H1 (cell line): Measurements from ENCODE around the gene PLEK2. TPM values are rescaled to one million over a fixed set of nuclear protein-coding genes. Genes with fewer than 3 reads are reported as not detected.
"Not testable (repeated sequence)": the region's sequence is repeated elsewhere in the genome, so short reads cannot be mapped to it uniquely, and the experiment has no call there.

ENCODE experiments used
- CTCF ChIA-PET: fragments of 300-600 bp; sonication (Branson Sonifier 250); formaldehyde crosslinking; loops from one replicate; lab custom pipeline; 2021; ENCODE audit not compliant: partially characterized antibody; lab: Charles Lee
- POLR2A ChIA-PET: fragments of 300-600 bp; sonication (Branson Sonifier 250); formaldehyde crosslinking; loops from one replicate; lab custom pipeline; 2021; ENCODE audit warnings: inconsistent platforms; ENCODE audit not compliant: partially characterized antibody; lab: Charles Lee
- DNase-seq, 2 experiments: peaks; one replicate each; pipeline versions ENCODE4 v3.0.0 to v3.0.0-alpha.2; 2010 to 2022; ENCODE audit warnings: low spot score in 2 of 2, low read depth in 1 of 2, mixed read lengths in 1 of 2
- FAIRE-seq: peaks from 2 replicates; lab custom pipeline; 2011; peaks lifted over from hg19 to GRCh38; lab: Jason Lieb, UNC
- H2AFZ ChIP-seq: 2 replicates; pipeline ENCODE4 v1.8.1; 2012; ENCODE audit warnings: low read length, inconsistent platforms
- H2AK5ac ChIP-seq: 2 replicates; pipeline ENCODE4 v1.6.1; 2013; ENCODE audit warnings: low read depth, low read length
- H2BK120ac ChIP-seq: replicated peaks from 2 replicates; pipeline ENCODE3; 2013; ENCODE audit warnings: low read depth, low read length, inconsistent platforms
- H2BK12ac ChIP-seq: 2 replicates; pipeline ENCODE4 v1.6.1; 2013; ENCODE audit warnings: low read depth, low read length
- H2BK15ac ChIP-seq: 2 replicates; pipeline ENCODE4 v1.6.1; 2013; ENCODE audit warnings: low read length
- H2BK20ac ChIP-seq: 2 replicates; pipeline ENCODE4 v1.6.1; 2013; ENCODE audit warnings: low read length
- H2BK5ac ChIP-seq: 2 replicates; pipeline ENCODE4 v1.6.1; 2013; ENCODE audit warnings: low read depth, low read length
- H3K14ac ChIP-seq: 2 replicates; pipeline ENCODE4 v1.6.1; 2013; ENCODE audit warnings: inconsistent platforms; ENCODE audit not compliant: insufficient read length
- H3K18ac ChIP-seq: 2 replicates; pipeline ENCODE4 v1.6.1; 2013; ENCODE audit warnings: low read length; ENCODE audit errors: extremely low read depth
- H3K23ac ChIP-seq: 2 replicates; pipeline ENCODE4 v1.6.1; 2013; ENCODE audit warnings: inconsistent platforms; ENCODE audit not compliant: insufficient read length
- H3K23me2 ChIP-seq: 2 replicates; pipeline ENCODE4 v1.6.1; 2013; ENCODE audit warnings: low read depth, low read length
- H3K27ac ChIP-seq: 2 replicates; pipeline ENCODE4 v1.6.1; 2011; ENCODE audit warnings: low read depth, low read length, inconsistent platforms
- H3K27me3 ChIP-seq, 4 experiments: replicated peaks in 1 of 4; 1 replicate in 1 of 4; 2 replicates in 3 of 4; pipeline versions ENCODE4 v1.6.1 to v1.8.1; 2011 to 2013; ENCODE audit warnings: low read length in 3 of 4, mild to moderate bottlenecking in 3 of 4, inconsistent platforms in 2 of 4, mixed read lengths in 2 of 4, moderate library complexity in 1 of 4; ENCODE audit not compliant: control insufficient read depth in 3 of 4, insufficient read depth in 3 of 4; ENCODE audit errors: extremely low read depth in 1 of 4
- H3K36me3 ChIP-seq, 4 experiments: 2 replicates each; pipeline versions ENCODE4 v1.6.1 to v1.8.1; 2011 to 2013; ENCODE audit warnings: mild to moderate bottlenecking in 4 of 4, low read length in 3 of 4, moderate library complexity in 2 of 4, control low read depth in 1 of 4, inconsistent platforms in 1 of 4; ENCODE audit not compliant: insufficient read depth in 4 of 4, control insufficient read depth in 2 of 4
- H3K4ac ChIP-seq: replicated peaks from 2 replicates; pipeline ENCODE3; 2013; ENCODE audit warnings: low read length, low read depth, mixed read lengths, inconsistent platforms; ENCODE audit not compliant: insufficient read length
- H3K4me1 ChIP-seq, 4 experiments: replicated peaks in 1 of 4; 1 replicate in 1 of 4; 2 replicates in 3 of 4; pipeline versions ENCODE4 v1.6.1 to v1.8.1; 2011 to 2013; ENCODE audit warnings: low read length in 3 of 4, inconsistent platforms in 2 of 4, mixed read lengths in 1 of 4; ENCODE audit not compliant: insufficient read depth in 4 of 4, control insufficient read depth in 3 of 4
- H3K4me2 ChIP-seq, 2 experiments: 2 replicates each; pipeline versions ENCODE4 v1.6.1 to v1.8.1; 2011 to 2013; ENCODE audit warnings: low read depth in 2 of 2, low read length in 2 of 2, control low read depth in 1 of 2, inconsistent platforms in 1 of 2, mild to moderate bottlenecking in 1 of 2; ENCODE audit not compliant: insufficient read depth in 1 of 2
- H3K4me3 ChIP-seq, 4 experiments: fragments of 200-600, 300-600 bp in 1 of 4; sonication (generic), shearing (Covaris generic), sonication (Bioruptor Twin) in 1 of 4; 2 replicates each; pipeline versions ENCODE4 v1.5.1 to v1.8.1; 2011 to 2016; ENCODE audit warnings: low read length in 4 of 4, low read depth in 3 of 4, control low read depth in 2 of 4, inconsistent platforms in 2 of 4, mild to moderate bottlenecking in 2 of 4, mixed read lengths in 1 of 4, moderate library complexity in 1 of 4; ENCODE audit not compliant: insufficient read depth in 2 of 4; ENCODE audit errors: extremely low read depth in 1 of 4
- H3K56ac ChIP-seq: replicated peaks from 2 replicates; pipeline ENCODE3; 2013; ENCODE audit warnings: low read depth, mild to moderate bottlenecking, mixed read lengths, low read length, inconsistent platforms; ENCODE audit not compliant: insufficient read length
- H3K79me1 ChIP-seq: 2 replicates; pipeline ENCODE4 v1.6.1; 2013; ENCODE audit warnings: low read depth, low read length, control low read depth
- H3K79me2 ChIP-seq, 2 experiments: 2 replicates each; pipeline versions ENCODE4 v1.6.1 to v1.8.1; 2012 to 2013; ENCODE audit warnings: low read length in 2 of 2, mild to moderate bottlenecking in 2 of 2, inconsistent platforms in 1 of 2; ENCODE audit not compliant: insufficient read depth in 2 of 2, control insufficient read depth in 1 of 2
- H3K9ac ChIP-seq, 4 experiments: replicated peaks in 1 of 4; 1 replicate in 1 of 4; 2 replicates in 3 of 4; pipeline versions ENCODE4 v1.6.1 to v1.8.1; 2011 to 2013; ENCODE audit warnings: low read depth in 3 of 4, low read length in 3 of 4, control low read depth in 2 of 4, mild to moderate bottlenecking in 2 of 4, moderate library complexity in 2 of 4, inconsistent platforms in 1 of 4; ENCODE audit errors: extremely low read depth in 1 of 4
- H3K9me3 ChIP-seq, 2 experiments: 2 replicates each; pipeline versions ENCODE4 v1.6.1 to v1.8.1; 2012 to 2013; ENCODE audit warnings: mild to moderate bottlenecking in 2 of 2, moderate library complexity in 2 of 2, control low read depth in 1 of 2, inconsistent platforms in 1 of 2, low read depth in 1 of 2, low read length in 1 of 2, mixed read lengths in 1 of 2; ENCODE audit not compliant: insufficient read depth in 2 of 2
- H4K20me1 ChIP-seq, 2 experiments: replicated peaks in 1 of 2; 2 replicates each; pipeline versions ENCODE3 to v1.8.1; 2011 to 2013; ENCODE audit warnings: inconsistent platforms in 2 of 2, low read length in 2 of 2, mild to moderate bottlenecking in 1 of 2; ENCODE audit not compliant: insufficient read depth in 2 of 2, control insufficient read depth in 1 of 2
- H4K5ac ChIP-seq: 2 replicates; pipeline ENCODE4 v1.6.1; 2013; ENCODE audit warnings: low read length, low read depth, mixed read lengths, inconsistent platforms; ENCODE audit not compliant: insufficient read length
- H4K8ac ChIP-seq: 2 replicates; pipeline ENCODE4 v1.8.0; 2013; ENCODE audit warnings: mild to moderate bottlenecking, moderate library complexity, low read length, inconsistent platforms; ENCODE audit not compliant: insufficient read depth; ENCODE audit errors: extremely low read depth
- H4K91ac ChIP-seq: replicated peaks from 2 replicates; pipeline ENCODE3; 2013; ENCODE audit warnings: low read length, mixed read lengths, inconsistent platforms; ENCODE audit not compliant: insufficient read length
- WGBS, 2 experiments: shearing (Covaris generic) in 1 of 2; methylation state at CpG; one replicate each; pipeline versions ENCODE4 v1.1.6 to v1.1.7; 2013 to 2015; ENCODE audit warnings: low lambda C conversion rate in 2 of 2, mixed read lengths in 2 of 2, inconsistent platforms in 1 of 2, low coverage in 1 of 2, missing lambda C conversion rate in 1 of 2; ENCODE audit not compliant: insufficient replicate concordance in 2 of 2, insufficient coverage in 1 of 2, insufficient read length in 1 of 2; ENCODE audit errors: extremely low coverage in 1 of 2, missing lambda C conversion rate in 1 of 2; 5-methylcytosine and 5-hydroxymethylcytosine counted together
- polyA plus RNA-seq, 7 experiments: library from polyadenylated mRNA; depleted of rRNA in 3 of 7; stranded (reverse) in 5 of 7; unstranded in 2 of 7; fragments of >200 nt in 5 of 7; fragments of 200-250 nt in 2 of 7; gene quantifications; 1 replicate in 5 of 7; 2 replicates in 1 of 7; 4 replicates in 1 of 7; pipeline versions ENCODE4 v1.2.1 to v1.2.3, GENCODE V29; 2011 to 2013; ENCODE audit warnings: missing spikeins in 2 of 7, mixed read lengths in 2 of 7
- total RNA-seq: library from RNA; stranded (reverse); fragmentation: NEBNext Ultra II Directional; extraction: Animal tissue kit (Norgen Biotek cat#: 25700); gene quantifications from 2 replicates; pipeline ENCODE4 v1.2.1, GENCODE V29; 2021

Gene PLEK2
- total and polyA plus RNA-seq, 2 of the 8 experiments (the other 6 are each of a cell fraction or from before 2014, with no cell fraction given) = 0.41 to 2.1 TPM

- not testable (repeated sequence) for H2BK5ac ChIP-seq, H3K4ac ChIP-seq, H3K27ac ChIP-seq, H3K4me1 ChIP-seq, H3K79me2 ChIP-seq, H2BK12ac ChIP-seq, H3K4me2 ChIP-seq, H4K5ac ChIP-seq, H3K4me3 ChIP-seq, H2AK5ac ChIP-seq, FAIRE-seq, H3K18ac ChIP-seq, DNase-seq, H3K9me3 ChIP-seq, H3K23ac ChIP-seq, H2BK120ac ChIP-seq, H4K20me1 ChIP-seq, H3K36me3 ChIP-seq, H2BK15ac ChIP-seq, H3K9ac ChIP-seq, H4K8ac ChIP-seq, H3K56ac ChIP-seq, H4K91ac ChIP-seq, H2BK20ac ChIP-seq, H3K14ac ChIP-seq, H3K79me1 ChIP-seq, H3K23me2 ChIP-seq, H2AFZ ChIP-seq
- POLR2A ChIA-PET = interaction anchor here (1.0 kb wide), 1 partner anchor 11 kb away, joined by 3 read pairs; no protein-coding TSS in a partner anchor
- 85 to 100% methylated on average over 1 to 7 of the region's 7 CpGs for WGBS, 2 experiments
- CTCF ChIA-PET = interaction anchor here (1.0 to 2.8 kb wide), 2 partner anchors 19 to 163 kb away, joined by 3 to 12 read pairs; no protein-coding TSS in a partner anchor
- peaks cover 0 to 20% (median 13%) of the 10 kb centered on the region in 4 experiments; a peak in 6 of 7 replicates for H3K27me3 ChIP-seq
Observed at GRCh38 chr14:67408122-67408801, 3.7 kb downstream of the PLEK2 start.
